ENCODE data around the gene ZSCAN5B. TPM values are rescaled to one million over a fixed set of nuclear protein-coding genes. Genes with fewer than 3 reads are reported as not detected.
"Not testable (repeated sequence)": the region's sequence is repeated elsewhere in the genome, so short reads cannot be mapped to it uniquely, and the experiment has no call there.

Gene ZSCAN5B
- total and polyA plus RNA-seq, 2 of the 13 experiments (the other 11 are each of a cell fraction or from before 2014, with no cell fraction given): not detected

DNA sequence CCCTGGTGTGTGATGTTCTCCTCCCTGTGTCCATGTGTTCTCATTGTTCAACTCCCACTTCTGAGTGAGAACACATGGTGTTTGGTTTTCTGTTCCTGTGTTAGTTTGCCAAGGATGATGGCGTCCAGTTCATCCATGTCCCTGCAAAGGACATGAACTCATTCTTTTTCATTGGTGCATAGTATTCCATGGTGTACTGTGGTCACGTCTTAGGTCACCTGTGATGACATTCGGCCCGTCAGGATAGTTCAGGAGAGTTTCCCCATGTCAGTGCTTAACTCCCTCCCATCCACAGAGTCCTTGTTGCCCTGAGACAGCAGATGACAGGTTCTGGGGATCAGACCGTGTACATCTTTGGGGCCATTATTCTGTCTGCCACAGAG lies 47.9 kb downstream of the ZSCAN5B start:
- DNase-seq (ENCODE audit: low spot score): no peak
- no peak overlapping the region for H3K27ac ChIP-seq (ENCODE audit: extremely low read length, insufficient read depth, low read length)
- no peaks in the 10 kb centered on the region for H3K27me3 ChIP-seq (ENCODE audit: control insufficient read depth in 1 of 2, insufficient read depth in 2 of 2, low read length in 2 of 2)
- H4K20me1 ChIP-seq (ENCODE audit: insufficient read depth, low read length): peaks cover 30% of the 10 kb centered on the region; the same call in 1 of the 2 replicates
- intact Hi-C loops (cut with micrococcal nuclease; ENCODE audit: unreplicated experiment) (no loop called here), in situ Hi-C loops (cut with HindIII; ENCODE audit: extremely low pct_ligation_motif_present, low pct_unique_long_range_greater_than_20kb) (no loop called here)
- peaks cover 40% of the 10 kb centered on the region for H3K4me1 ChIP-seq (ENCODE audit: insufficient read depth, low read length)
- no peak for TF ChIP-seq ZNF337 (CRISPR knock-in tag; IDR thresholded peaks at IDR 0.05; ENCODE audit: borderline replicate concordance, low read depth)
- TF ChIP-seq, protein P1, sequence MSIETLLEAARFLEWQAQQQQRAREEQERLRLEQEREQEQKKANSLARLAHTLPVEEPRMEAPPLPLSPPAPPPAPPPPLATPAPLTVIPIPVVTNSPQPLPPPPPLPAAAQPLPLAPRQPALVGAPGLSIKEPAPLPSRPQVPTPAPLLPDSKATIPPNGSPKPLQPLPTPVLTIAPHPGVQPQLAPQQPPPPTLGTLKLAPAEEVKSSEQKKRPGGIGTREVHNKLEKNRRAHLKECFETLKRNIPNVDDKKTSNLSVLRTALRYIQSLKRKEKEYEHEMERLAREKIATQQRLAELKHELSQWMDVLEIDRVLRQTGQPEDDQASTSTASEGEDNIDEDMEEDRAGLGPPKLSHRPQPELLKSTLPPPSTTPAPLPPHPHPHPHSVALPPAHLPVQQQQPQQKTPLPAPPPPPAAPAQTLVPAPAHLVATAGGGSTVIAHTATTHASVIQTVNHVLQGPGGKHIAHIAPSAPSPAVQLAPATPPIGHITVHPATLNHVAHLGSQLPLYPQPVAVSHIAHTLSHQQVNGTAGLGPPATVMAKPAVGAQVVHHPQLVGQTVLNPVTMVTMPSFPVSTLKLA (IDR thresholded peaks at IDR 0.05): 0 out of 2 replicates have a peak, but pooled peaks have one; percentile 7
- TF ChIP-seq ZMYM3 (CRISPR knock-in tag; IDR thresholded peaks at IDR 0.05): 0 out of 2 replicates have a peak, but pooled peaks have one; percentile 37
- H3K9me3 ChIP-seq (ENCODE audit: low read length): no peaks in the 10 kb centered on the region
- H3K79me2 ChIP-seq (ENCODE audit: insufficient read depth, low read length): peaks cover 42% of the 10 kb centered on the region
- no peak overlapping the region for H3K4me2 ChIP-seq (ENCODE audit: low read depth, low read length)
- peaks cover 14 to 54% of the 10 kb centered on the region in 2 experiments; a peak in 4 of 5 replicates for H3K36me3 ChIP-seq (replicated peaks in 1 of 2; ENCODE audit: control insufficient read depth in 1 of 2, insufficient read depth in 2 of 2, low read length in 2 of 2)
- POLR2A ChIA-PET: no interaction called here
- CTCF ChIA-PET (ENCODE audit: low intra/inter-chr PET ratio, low total read pairs): no interaction called here
- H3K9ac ChIP-seq (ENCODE audit: insufficient read depth, low read depth, low read length): no peak overlapping the region
- no peak overlapping the region for H3K4me3 ChIP-seq (replicated peaks in 1 of 3; ENCODE audit: insufficient read depth in 1 of 3, low read depth in 2 of 3, low read length in 3 of 3)
- BruUV-seq (replicated peaks): no TSS peak
- no peak for ATAC-seq
- H2AFZ ChIP-seq (ENCODE audit: low read length): no peak overlapping the region
- no peak for FAIRE-seq
- WGBS (ENCODE audit: low lambda C conversion rate): 99% methylated on average over 5 of the region's 5 CpGs

DNA sequence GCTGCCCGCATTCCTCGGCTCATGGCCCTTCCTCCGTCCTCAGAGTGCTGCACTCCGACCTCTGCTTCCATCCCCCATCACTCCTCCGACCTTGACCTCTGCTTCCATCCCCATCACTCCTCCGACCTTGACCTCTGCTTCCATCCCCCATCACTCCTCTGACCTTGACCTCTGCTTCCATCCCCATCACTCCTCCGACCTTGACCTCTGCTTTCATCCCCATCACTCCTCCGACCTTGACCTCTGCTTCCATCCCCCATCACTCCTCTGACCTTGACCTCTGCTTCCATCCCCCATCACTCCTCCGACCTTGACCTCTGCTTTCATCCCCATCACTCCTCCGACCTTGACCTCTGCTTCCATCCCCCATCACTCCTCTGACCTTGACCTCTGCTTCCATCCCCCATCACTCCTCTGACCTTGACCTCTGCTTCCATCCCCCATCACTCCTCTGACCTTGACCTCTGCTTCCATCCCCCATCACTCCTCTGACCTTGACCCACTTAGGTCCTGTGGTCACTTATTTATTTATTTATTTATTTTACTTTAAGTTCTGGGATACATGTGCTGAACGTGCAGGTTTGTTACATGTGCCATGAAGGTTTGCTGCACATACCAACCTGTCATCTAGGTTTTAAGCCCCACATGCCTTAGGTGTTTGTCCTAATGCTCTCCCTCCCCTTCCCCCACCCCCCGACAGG lies 48.5 kb downstream of the ZSCAN5B start:
- H3K9ac ChIP-seq (ENCODE audit: insufficient read depth, low read depth, low read length); intact Hi-C loops (cut with micrococcal nuclease; ENCODE audit: unreplicated experiment); H3K4me3 ChIP-seq (replicated peaks in 1 of 3; ENCODE audit: insufficient read depth in 1 of 3, low read depth in 2 of 3, low read length in 3 of 3); DNase-seq (ENCODE audit: low spot score); H3K9me3 ChIP-seq (ENCODE audit: low read length); POLR2A ChIA-PET; BruUV-seq (replicated peaks); CTCF ChIA-PET (ENCODE audit: low intra/inter-chr PET ratio, low total read pairs); FAIRE-seq; H3K27ac ChIP-seq (ENCODE audit: extremely low read length, insufficient read depth, low read length); H3K4me2 ChIP-seq (ENCODE audit: low read depth, low read length); in situ Hi-C loops (cut with HindIII; ENCODE audit: extremely low pct_ligation_motif_present, low pct_unique_long_range_greater_than_20kb); H2AFZ ChIP-seq (ENCODE audit: low read length); ATAC-seq; H3K27me3 ChIP-seq (ENCODE audit: control insufficient read depth in 1 of 2, insufficient read depth in 2 of 2, low read length in 2 of 2): not testable (repeated sequence)
- H3K79me2 ChIP-seq (ENCODE audit: insufficient read depth, low read length): peaks cover 48% of the 10 kb centered on the region
- peaks cover 10 to 50% of the 10 kb centered on the region in 2 experiments; a peak in 4 of 5 replicates for H3K36me3 ChIP-seq (replicated peaks in 1 of 2; ENCODE audit: control insufficient read depth in 1 of 2, insufficient read depth in 2 of 2, low read length in 2 of 2)
- H4K20me1 ChIP-seq (ENCODE audit: insufficient read depth, low read length): peaks cover 30% of the 10 kb centered on the region; the same call in 1 of the 2 replicates
- H3K4me1 ChIP-seq (ENCODE audit: insufficient read depth, low read length): peaks cover 40% of the 10 kb centered on the region
- TF ChIP-seq, protein P2, sequence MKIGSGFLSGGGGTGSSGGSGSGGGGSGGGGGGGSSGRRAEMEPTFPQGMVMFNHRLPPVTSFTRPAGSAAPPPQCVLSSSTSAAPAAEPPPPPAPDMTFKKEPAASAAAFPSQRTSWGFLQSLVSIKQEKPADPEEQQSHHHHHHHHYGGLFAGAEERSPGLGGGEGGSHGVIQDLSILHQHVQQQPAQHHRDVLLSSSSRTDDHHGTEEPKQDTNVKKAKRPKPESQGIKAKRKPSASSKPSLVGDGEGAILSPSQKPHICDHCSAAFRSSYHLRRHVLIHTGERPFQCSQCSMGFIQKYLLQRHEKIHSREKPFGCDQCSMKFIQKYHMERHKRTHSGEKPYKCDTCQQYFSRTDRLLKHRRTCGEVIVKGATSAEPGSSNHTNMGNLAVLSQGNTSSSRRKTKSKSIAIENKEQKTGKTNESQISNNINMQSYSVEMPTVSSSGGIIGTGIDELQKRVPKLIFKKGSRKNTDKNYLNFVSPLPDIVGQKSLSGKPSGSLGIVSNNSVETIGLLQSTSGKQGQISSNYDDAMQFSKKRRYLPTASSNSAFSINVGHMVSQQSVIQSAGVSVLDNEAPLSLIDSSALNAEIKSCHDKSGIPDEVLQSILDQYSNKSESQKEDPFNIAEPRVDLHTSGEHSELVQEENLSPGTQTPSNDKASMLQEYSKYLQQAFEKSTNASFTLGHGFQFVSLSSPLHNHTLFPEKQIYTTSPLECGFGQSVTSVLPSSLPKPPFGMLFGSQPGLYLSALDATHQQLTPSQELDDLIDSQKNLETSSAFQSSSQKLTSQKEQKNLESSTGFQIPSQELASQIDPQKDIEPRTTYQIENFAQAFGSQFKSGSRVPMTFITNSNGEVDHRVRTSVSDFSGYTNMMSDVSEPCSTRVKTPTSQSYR (CRISPR knock-in tag; IDR thresholded peaks at IDR 0.05; ENCODE audit: borderline replicate concordance): peak; percentile 47; the same call in 1 of the 2 replicates
- TF ChIP-seq ESRRA (CRISPR knock-in tag; IDR thresholded peaks at IDR 0.05; ENCODE audit: low read depth): peak; percentile 92
- TF ChIP-seq NCOR1 (IDR thresholded peaks at IDR 0.05; ENCODE audit: borderline replicate concordance, low read length): peak; percentile 46; the same call in 1 of the 2 replicates
- TF ChIP-seq NR2F6 (IDR thresholded peaks at IDR 0.05): peak; percentile 83
- 0 out of 2 replicates have a peak, but pooled peaks have one; percentile 16 for TF ChIP-seq NR2F6 (CRISPR knock-in tag; IDR thresholded peaks at IDR 0.05)
- TF ChIP-seq NR2C2 (CRISPR knock-in tag; IDR thresholded peaks at IDR 0.05; ENCODE audit: borderline replicate concordance): peak; percentile 84
- WGBS (ENCODE audit: low lambda C conversion rate): 96% methylated on average over 12 of the region's 12 CpGs
